ENCODE measurements around the gene C9orf153.

GRCh38 chr9:86175223-86175622 is 84.2 kb downstream of the C9orf153 start:
- TF ChIP-seq CTCF (IDR thresholded peaks at IDR 0.05) (no peak), POLR2A (IDR thresholded peaks at IDR 0.05) (no peak)

Data from body of pancreas (tissue), 4 donors.